CD4-positive, alpha-beta T cell treated with Interleukin-10 for 1 hour (primary cell): ENCODE measurements around the gene ADGRL3.

Experiments used
- DNase-seq: peaks from one replicate; pipeline ENCODE4 v3.0.0-alpha.2; 2020

Gene ADGRL3

GRCh38 chr4:62037571-62037970, 837.4 kb downstream of the ADGRL3 start:
- no peak for DNase-seq

- DNase-seq: no peak
These were observed 851.2 kb downstream of the ADGRL3 start for GRCh38 chr4:62051332-62051731.

GRCh38 chr4:62053974-62054373, 853.8 kb downstream of the ADGRL3 start:
- DNase-seq: no peak

- no peak for DNase-seq
These were observed 856.9 kb downstream of the ADGRL3 start for GRCh38 chr4:62057031-62057430.

GRCh38 chr4:62058571-62058970, 858.4 kb downstream of the ADGRL3 start:
- DNase-seq: no peak

GRCh38 chr4:62070291-62070852, 870.2 kb downstream of the ADGRL3 start:
- no peak for DNase-seq

GRCh38 chr4:62075089-62075488, 875.0 kb downstream of the ADGRL3 start:
- DNase-seq: no peak

- no peak for DNase-seq
These were observed 875.4 kb downstream of the ADGRL3 start for GRCh38 chr4:62075521-62075920.

GRCh38 chr4:62077406-62077805, 877.3 kb downstream of the ADGRL3 start:
- DNase-seq: no peak

GRCh38 chr4:62080431-62080830, 880.3 kb downstream of the ADGRL3 start:
- DNase-seq: no peak

GRCh38 chr4:62087706-62088105, 887.6 kb downstream of the ADGRL3 start:
- no peak for DNase-seq

- DNase-seq: no peak
These were observed 893.6 kb downstream of the ADGRL3 start for GRCh38 chr4:62093735-62094134.

GRCh38 chr4:62096881-62097280, 896.8 kb downstream of the ADGRL3 start:
- no peak for DNase-seq

- no peak for DNase-seq
These were observed 915.1 kb downstream of the ADGRL3 start for GRCh38 chr4:62115216-62115615.

GRCh38 chr4:62117886-62118285, 917.8 kb downstream of the ADGRL3 start:
- no peak for DNase-seq

GRCh38 chr4:62118558-62118957, 918.4 kb downstream of the ADGRL3 start:
- no peak for DNase-seq

GRCh38 chr4:62119195-62119594, 919.1 kb downstream of the ADGRL3 start:
- no peak for DNase-seq

- no peak for DNase-seq
These were observed 926.1 kb downstream of the ADGRL3 start for GRCh38 chr4:62126064-62126732.
